ENCODE results near the gene SOX6.

- no peak for TF ChIP-seq EZH2phosphoT487 (IDR thresholded peaks at IDR 0.05)
- no peak for TF ChIP-seq CTCF (IDR thresholded peaks at IDR 0.05)
These were observed 408.4 kb downstream of the SOX6 start for GRCh38 chr11:15947681-15948648.
